ENCODE measurements around the gene SDR39U1. TPM values are rescaled to one million over a fixed set of nuclear protein-coding genes. Genes with fewer than 3 reads are reported as not detected.

The SDR39U1 gene
- polyA plus RNA-seq, 1 donor, result 62.9 TPM

GRCh38 chr14:24408764-24409163, 33.8 kb downstream of the SDR39U1 start:
- no peak for DNase-seq

- DNase-seq, result no peak
These were observed 34.8 kb downstream of the SDR39U1 start for GRCh38 chr14:24407608-24408325.

GRCh38 chr14:24406416-24406815, 36.2 kb downstream of the SDR39U1 start:
- DNase-seq, result no peak

- no peak for DNase-seq
These were observed 37.8 kb downstream of the SDR39U1 start for GRCh38 chr14:24404814-24405213.

GRCh38 chr14:24403294-24403998, 39.1 kb downstream of the SDR39U1 start:
- peak; percentile 66 for DNase-seq

- no peak for DNase-seq
These were observed 40.5 kb downstream of the SDR39U1 start for GRCh38 chr14:24401810-24402702.

GRCh38 chr14:24399999-24400718, 42.4 kb downstream of the SDR39U1 start:
- no peak for DNase-seq

- no peak for DNase-seq
These were observed 43.1 kb downstream of the SDR39U1 start for GRCh38 chr14:24399447-24399822.

- peak; percentile 80 for DNase-seq
These were observed 43.7 kb downstream of the SDR39U1 start, which contains the start of gene NYNRIN for GRCh38 chr14:24398653-24399446. TSS of gene NYNRIN (plus strand) at chr14:24399003. CDS start at chr14:24399247, 244 bp downstream.

- DNase-seq, result peak; percentile 63
These were observed 44.3 kb downstream of the SDR39U1 start for GRCh38 chr14:24398293-24398652.

- no peak for DNase-seq
These were observed 44.8 kb downstream of the SDR39U1 start for GRCh38 chr14:24397639-24398292.

GRCh38 chr14:24395609-24396582, 46.7 kb downstream of the SDR39U1 start:
- DNase-seq, result no peak

- DNase-seq, result no peak
These were observed 48.3 kb downstream of the SDR39U1 start for GRCh38 chr14:24394275-24394674.

- no peak for DNase-seq
These were observed 50.1 kb downstream of the SDR39U1 start for GRCh38 chr14:24392325-24393091.

GRCh38 chr14:24390701-24391468, 51.7 kb downstream of the SDR39U1 start:
- DNase-seq, result no peak

Data from hindlimb muscle (tissue), 1 donor.